ENCODE measurements around the gene DLK1. TPM values are rescaled to one million over a fixed set of nuclear protein-coding genes. Genes with fewer than 3 reads are reported as not detected.

The DLK1 gene
- total RNA-seq, 1 donor from 2014 or later = 1.3 TPM

DNA sequence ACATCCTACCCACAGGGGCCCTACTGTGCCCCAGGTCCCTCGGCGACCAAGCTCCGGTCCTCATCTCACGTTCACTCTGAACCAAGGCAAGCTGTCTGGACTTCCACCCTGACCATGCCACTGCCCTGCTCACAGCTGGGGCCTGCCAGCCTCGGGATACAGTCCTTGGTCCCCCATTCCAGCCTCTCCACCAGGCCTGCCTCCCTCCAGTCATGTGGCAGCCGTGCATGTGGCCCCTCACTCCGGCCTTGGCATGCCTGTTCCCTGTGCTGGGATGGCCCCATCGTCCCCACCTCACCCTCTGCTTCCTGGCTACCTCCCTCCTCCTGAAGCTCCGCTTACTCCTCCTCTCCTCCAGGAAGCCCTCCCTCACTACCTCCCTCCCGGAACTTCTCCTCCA lies 38.6 kb upstream of the DLK1 start:
- TF ChIP-seq, protein P1, sequence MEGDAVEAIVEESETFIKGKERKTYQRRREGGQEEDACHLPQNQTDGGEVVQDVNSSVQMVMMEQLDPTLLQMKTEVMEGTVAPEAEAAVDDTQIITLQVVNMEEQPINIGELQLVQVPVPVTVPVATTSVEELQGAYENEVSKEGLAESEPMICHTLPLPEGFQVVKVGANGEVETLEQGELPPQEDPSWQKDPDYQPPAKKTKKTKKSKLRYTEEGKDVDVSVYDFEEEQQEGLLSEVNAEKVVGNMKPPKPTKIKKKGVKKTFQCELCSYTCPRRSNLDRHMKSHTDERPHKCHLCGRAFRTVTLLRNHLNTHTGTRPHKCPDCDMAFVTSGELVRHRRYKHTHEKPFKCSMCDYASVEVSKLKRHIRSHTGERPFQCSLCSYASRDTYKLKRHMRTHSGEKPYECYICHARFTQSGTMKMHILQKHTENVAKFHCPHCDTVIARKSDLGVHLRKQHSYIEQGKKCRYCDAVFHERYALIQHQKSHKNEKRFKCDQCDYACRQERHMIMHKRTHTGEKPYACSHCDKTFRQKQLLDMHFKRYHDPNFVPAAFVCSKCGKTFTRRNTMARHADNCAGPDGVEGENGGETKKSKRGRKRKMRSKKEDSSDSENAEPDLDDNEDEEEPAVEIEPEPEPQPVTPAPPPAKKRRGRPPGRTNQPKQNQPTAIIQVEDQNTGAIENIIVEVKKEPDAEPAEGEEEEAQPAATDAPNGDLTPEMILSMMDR (IDR thresholded peaks at IDR 0.05; ENCODE audit: unreplicated experiment) = no peak
- H3K27ac Mint-ChIP-seq (ENCODE audit: unreplicated experiment) = no peak overlapping the region
- H3K36me3 Mint-ChIP-seq (ENCODE audit: low read depth, unreplicated experiment) = no peaks in the 10 kb centered on the region
- DNase-seq (ENCODE audit: low spot score) = no peak
- H3K9me3 Mint-ChIP-seq (ENCODE audit: unreplicated experiment) = no peaks in the 10 kb centered on the region
- H3K27me3 Mint-ChIP-seq (ENCODE audit: unreplicated experiment) = peaks cover 7% of the 10 kb centered on the region
- no peak overlapping the region for H3K4me3 Mint-ChIP-seq (ENCODE audit: unreplicated experiment)
- peaks cover 27% of the 10 kb centered on the region for H3K4me1 Mint-ChIP-seq (ENCODE audit: unreplicated experiment)

DNA sequence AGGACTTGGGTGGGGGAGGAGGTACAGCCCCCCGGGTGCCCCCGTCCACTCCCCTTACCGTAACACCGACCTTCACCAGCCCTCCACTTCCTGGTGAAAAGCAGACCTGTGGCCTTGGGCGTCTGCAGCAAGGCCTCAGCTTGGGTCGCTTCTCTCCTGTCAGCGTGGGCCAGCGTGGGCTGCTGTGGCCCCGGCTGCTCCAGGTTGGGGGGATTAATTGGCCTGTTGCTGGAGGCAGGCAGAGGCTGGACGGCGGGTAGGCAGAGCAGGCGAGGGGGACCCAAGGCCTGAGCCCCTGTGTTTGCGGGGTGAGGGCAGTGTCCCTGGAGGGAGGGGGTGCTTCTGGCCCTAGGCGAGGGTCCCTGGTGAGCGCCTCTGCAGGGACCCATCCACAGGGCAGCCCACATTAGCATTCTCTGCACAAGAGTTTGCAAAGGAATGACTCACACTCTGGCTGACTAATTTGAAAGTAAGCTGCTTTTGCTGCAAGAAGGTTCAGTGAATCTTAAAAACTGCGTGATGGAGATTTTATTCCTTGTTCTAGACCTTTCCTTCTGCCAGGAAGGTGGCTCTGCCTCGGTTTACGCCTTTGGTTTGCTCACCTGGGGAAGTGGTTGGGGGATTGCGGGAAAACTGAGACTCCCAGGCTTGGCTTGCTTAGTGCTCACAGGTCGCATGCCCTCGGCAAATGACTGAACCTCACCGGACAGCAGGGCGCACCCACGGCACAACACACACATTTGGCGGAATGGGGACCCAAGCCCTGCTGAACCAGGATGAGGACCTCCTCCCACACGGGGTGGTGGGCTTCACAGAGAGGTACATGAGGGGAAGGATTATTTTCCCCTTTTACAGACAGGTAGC lies 37.9 kb upstream of the DLK1 start:
- DNase-seq (ENCODE audit: low spot score) = no peak
- no peaks in the 10 kb centered on the region for H3K36me3 Mint-ChIP-seq (ENCODE audit: low read depth, unreplicated experiment)
- H3K4me3 Mint-ChIP-seq (ENCODE audit: unreplicated experiment) = no peak overlapping the region
- peaks cover 30% of the 10 kb centered on the region for H3K4me1 Mint-ChIP-seq (ENCODE audit: unreplicated experiment)
- no peaks in the 10 kb centered on the region for H3K9me3 Mint-ChIP-seq (ENCODE audit: unreplicated experiment)
- TF ChIP-seq, protein P1 (IDR thresholded peaks at IDR 0.05; ENCODE audit: unreplicated experiment) = no peak
- peaks cover 7% of the 10 kb centered on the region for H3K27me3 Mint-ChIP-seq (ENCODE audit: unreplicated experiment)
- H3K27ac Mint-ChIP-seq (ENCODE audit: unreplicated experiment) = no peak overlapping the region

DNA sequence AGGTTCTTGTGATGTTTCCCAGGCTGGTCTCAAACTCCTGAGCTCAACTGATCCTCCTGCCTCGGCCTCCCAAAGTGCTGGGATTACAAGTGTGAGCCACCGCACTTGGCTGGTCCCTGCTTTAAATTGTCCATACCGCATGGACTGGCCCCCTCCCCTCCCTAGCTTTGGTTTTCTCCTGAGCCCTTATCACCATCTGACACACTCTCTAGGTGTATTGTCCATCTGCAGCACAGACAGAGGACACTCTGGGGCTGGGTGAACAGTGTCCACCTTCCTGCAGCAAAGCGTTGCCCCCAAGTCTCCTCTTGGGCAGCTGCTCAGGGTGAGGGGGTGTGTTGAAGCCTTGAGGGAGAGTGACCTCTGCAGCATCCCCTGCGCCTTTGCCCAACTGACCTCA lies 36.0 kb upstream of the DLK1 start:
- no peak overlapping the region for H3K4me3 Mint-ChIP-seq (ENCODE audit: unreplicated experiment)
- H3K4me1 Mint-ChIP-seq (ENCODE audit: unreplicated experiment) = peaks cover 19% of the 10 kb centered on the region
- H3K9me3 Mint-ChIP-seq (ENCODE audit: unreplicated experiment) = no peaks in the 10 kb centered on the region
- DNase-seq (ENCODE audit: low spot score) = no peak
- peaks cover 7% of the 10 kb centered on the region for H3K27me3 Mint-ChIP-seq (ENCODE audit: unreplicated experiment)
- H3K27ac Mint-ChIP-seq (ENCODE audit: unreplicated experiment) = no peak overlapping the region
- TF ChIP-seq, protein P1 (IDR thresholded peaks at IDR 0.05; ENCODE audit: unreplicated experiment) = no peak
- H3K36me3 Mint-ChIP-seq (ENCODE audit: low read depth, unreplicated experiment) = no peaks in the 10 kb centered on the region

DNA sequence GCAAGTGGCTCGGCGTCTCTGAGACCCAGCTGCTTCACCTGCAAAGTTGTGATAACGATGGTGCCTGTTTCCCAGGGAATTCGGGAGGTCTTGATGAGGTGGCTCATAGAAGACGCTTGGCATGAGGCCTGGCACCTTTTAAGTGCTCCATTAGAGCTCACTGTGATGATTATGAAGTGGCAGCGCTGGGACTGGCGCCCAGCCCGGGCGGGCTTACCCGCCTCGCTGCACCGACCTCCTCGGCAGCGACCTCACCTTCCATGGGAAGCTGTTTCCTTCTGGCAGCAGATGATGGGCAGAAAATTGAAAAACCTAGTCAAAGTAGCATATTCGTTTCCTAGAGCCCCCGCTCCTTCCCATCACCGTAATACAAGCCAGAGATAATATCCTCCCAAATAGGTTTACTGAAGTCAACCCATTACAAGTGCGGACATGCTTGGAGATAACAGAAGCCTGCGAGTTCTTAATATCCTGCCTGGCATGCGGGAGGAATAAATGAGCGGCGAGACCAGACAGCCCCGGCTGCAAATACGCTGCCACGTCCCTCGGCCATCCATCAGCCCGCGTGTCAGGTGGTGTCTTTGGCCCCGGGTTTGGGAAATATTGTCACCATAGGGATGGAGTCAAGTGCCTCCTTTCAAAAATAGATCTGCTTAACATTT lies 35.2 kb upstream of the DLK1 start:
- TF ChIP-seq, protein P1 (IDR thresholded peaks at IDR 0.05; ENCODE audit: unreplicated experiment) = no peak
- Mint-ChIP-seq H3K27me3 (ENCODE audit: unreplicated experiment) (peaks cover 7% of the 10 kb centered on the region), H3K9me3 (ENCODE audit: unreplicated experiment) (no peaks in the 10 kb centered on the region), H3K36me3 (ENCODE audit: low read depth, unreplicated experiment) (no peaks in the 10 kb centered on the region), H3K4me3 (ENCODE audit: unreplicated experiment) (no peak overlapping the region), H3K27ac (ENCODE audit: unreplicated experiment) (no peak overlapping the region), H3K4me1 (ENCODE audit: unreplicated experiment) (peaks cover 19% of the 10 kb centered on the region)
- DNase-seq (ENCODE audit: low spot score) = no peak

DNA sequence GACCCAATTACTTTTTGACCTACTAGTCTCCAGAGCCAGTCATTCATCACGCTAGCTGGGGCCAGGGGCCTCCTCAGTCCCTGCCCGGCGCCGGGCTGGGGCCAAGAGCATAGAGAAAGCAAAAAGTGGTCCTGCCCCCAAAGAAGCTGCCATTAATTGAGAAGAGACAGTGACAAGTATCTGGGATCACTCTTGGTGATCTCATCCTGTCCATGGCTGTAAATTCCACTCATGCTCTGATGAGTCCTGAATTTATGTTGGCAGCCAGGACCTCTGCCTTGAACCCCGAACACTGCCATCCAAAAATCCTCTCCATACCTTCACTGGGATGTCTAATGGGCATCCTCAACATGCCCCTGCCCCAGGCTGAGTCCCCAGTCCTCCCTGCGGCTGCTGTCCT lies 34.4 kb upstream of the DLK1 start:
- Mint-ChIP-seq H3K27me3 (ENCODE audit: unreplicated experiment) (peaks cover 5% of the 10 kb centered on the region), H3K9me3 (ENCODE audit: unreplicated experiment) (no peaks in the 10 kb centered on the region), H3K36me3 (ENCODE audit: low read depth, unreplicated experiment) (no peaks in the 10 kb centered on the region), H3K4me1 (ENCODE audit: unreplicated experiment) (peaks cover 15% of the 10 kb centered on the region), H3K27ac (ENCODE audit: unreplicated experiment) (no peak overlapping the region), H3K4me3 (ENCODE audit: unreplicated experiment) (no peak overlapping the region)
- no peak for DNase-seq (ENCODE audit: low spot score)
- TF ChIP-seq, protein P1 (IDR thresholded peaks at IDR 0.05; ENCODE audit: unreplicated experiment) = no peak
